Measurements from ENCODE around the gene KIAA1614.

Gene KIAA1614

DNA sequence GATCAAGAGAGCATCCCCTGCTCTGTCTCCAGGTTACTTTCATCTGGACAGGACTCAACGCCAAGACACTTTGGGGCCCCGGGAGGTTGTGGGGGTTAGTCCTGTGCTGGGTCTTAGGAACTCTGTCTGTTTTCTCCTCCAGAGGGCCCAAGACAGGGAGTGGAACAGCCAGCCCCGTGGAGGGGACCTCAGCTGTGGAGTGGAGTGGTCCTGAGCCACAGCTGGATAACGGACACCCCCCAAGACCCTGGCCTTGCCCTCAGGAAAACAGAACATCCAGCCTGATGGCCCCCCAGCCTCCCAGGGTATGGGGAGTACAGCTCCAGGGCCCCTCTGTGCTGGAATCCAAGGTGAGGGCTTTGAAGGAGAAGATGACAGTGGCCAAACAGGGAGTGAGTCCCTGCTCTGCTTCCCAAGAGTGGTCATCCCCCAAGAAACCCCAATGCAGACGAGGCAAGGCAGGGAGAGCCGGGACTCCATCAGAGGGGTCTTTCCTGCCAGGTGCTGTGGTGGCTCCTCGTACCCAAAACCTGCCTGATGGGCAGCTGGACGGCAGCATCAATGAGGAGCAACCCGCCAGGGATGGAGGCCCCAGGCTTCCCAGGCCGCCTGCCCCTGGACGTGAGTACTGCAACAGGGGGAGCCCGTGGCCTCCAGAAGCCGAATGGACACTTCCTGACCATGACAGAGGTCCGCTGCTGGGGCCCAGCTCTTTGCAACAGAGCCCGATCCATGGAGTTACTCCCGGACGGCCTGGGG lies 3.5 kb downstream of the KIAA1614 start:
- Histone ChIP-seq H4K8ac (ENCODE audit: low read depth, low read length) (no peak overlapping the region), H3K36me3 (ENCODE audit: control insufficient read depth, insufficient read depth, low read length) (no peaks in the 10 kb centered on the region), H3K79me1 (ENCODE audit: low read length) (no peaks in the 10 kb centered on the region), H2AK5ac (ENCODE audit: low read length) (no peak overlapping the region), H3K79me2 (ENCODE audit: control insufficient read depth, insufficient read depth, low read length) (no peaks in the 10 kb centered on the region), H2BK120ac (ENCODE audit: low read depth, low read length) (no peak overlapping the region), H3K56ac (ENCODE audit: low read length) (no peak overlapping the region), H3K18ac (ENCODE audit: low read length) (no peak overlapping the region), H3K27ac (ENCODE audit: low read depth, low read length) (no peak overlapping the region), H3K27me3 (ENCODE audit: insufficient read depth, low read length, poor library complexity) (no peaks in the 10 kb centered on the region), H3K4me2 (ENCODE audit: low read length) (no peak overlapping the region), H3K4ac (ENCODE audit: low read depth, low read length) (no peak overlapping the region), H2BK15ac (replicated peaks; ENCODE audit: low read depth) (no peak overlapping the region), H2BK5ac (ENCODE audit: low read length) (no peak overlapping the region), H3K9ac (ENCODE audit: low read length) (no peak overlapping the region), H3K23ac (ENCODE audit: low read length) (no peak overlapping the region), H3K4me3 (ENCODE audit: low read length) (no peak overlapping the region), H3K4me1 (ENCODE audit: control insufficient read depth, low read depth, low read length) (peaks cover 3% of the 10 kb centered on the region), H4K5ac (ENCODE audit: low read length) (no peak overlapping the region)
- WGBS (ENCODE audit: extremely low coverage, insufficient coverage, low lambda C conversion rate): no CpG with 5 or more reads among the region's 17 CpGs
- no peak for DNase-seq

DNA sequence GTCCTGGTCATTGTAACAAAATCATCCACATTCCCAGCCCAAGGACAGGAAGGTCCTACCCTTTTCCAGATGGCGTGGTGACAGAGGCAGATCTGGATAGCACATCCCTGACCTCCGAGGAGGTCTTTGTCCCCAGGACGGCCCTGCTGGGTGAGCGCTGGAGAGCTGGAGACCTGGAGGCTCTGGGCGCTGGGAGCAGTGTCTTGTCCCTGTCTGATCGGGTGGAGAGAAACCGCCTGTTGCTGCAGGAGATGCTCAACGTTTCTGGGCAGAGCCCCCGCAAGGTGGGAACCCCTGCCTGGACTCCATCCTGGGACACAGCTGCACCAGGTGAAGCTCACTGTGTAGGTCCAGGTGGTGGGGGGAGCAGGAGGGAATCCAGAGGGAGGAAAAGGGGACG lies 4.1 kb downstream of the KIAA1614 start:
- H3K4me2 ChIP-seq (ENCODE audit: low read length): no peak overlapping the region
- H3K9ac ChIP-seq (ENCODE audit: low read length): no peak overlapping the region
- no peak overlapping the region for H3K4me3 ChIP-seq (ENCODE audit: low read length)
- no peak overlapping the region for H2AK5ac ChIP-seq (ENCODE audit: low read length)
- no peak overlapping the region for H2BK5ac ChIP-seq (ENCODE audit: low read length)
- no peak overlapping the region for H3K4ac ChIP-seq (ENCODE audit: low read depth, low read length)
- peaks cover 2% of the 10 kb centered on the region for H3K4me1 ChIP-seq (ENCODE audit: control insufficient read depth, low read depth, low read length)
- H4K8ac ChIP-seq (ENCODE audit: low read depth, low read length): no peak overlapping the region
- H3K79me1 ChIP-seq (ENCODE audit: low read length): no peaks in the 10 kb centered on the region
- no peak overlapping the region for H3K27ac ChIP-seq (ENCODE audit: low read depth, low read length)
- H3K56ac ChIP-seq (ENCODE audit: low read length): no peak overlapping the region
- no peak overlapping the region for H3K23ac ChIP-seq (ENCODE audit: low read length)
- no peak overlapping the region for H3K18ac ChIP-seq (ENCODE audit: low read length)
- no peak for DNase-seq
- H2BK120ac ChIP-seq (ENCODE audit: low read depth, low read length): no peak overlapping the region
- no peak overlapping the region for H4K5ac ChIP-seq (ENCODE audit: low read length)
- H3K27me3 ChIP-seq (ENCODE audit: insufficient read depth, low read length, poor library complexity): no peaks in the 10 kb centered on the region
- H2BK15ac ChIP-seq (replicated peaks; ENCODE audit: low read depth): no peak overlapping the region
- WGBS (ENCODE audit: extremely low coverage, insufficient coverage, low lambda C conversion rate): no CpG with 5 or more reads among the region's 10 CpGs
- H3K79me2 ChIP-seq (ENCODE audit: control insufficient read depth, insufficient read depth, low read length): no peaks in the 10 kb centered on the region
- H3K36me3 ChIP-seq (ENCODE audit: control insufficient read depth, insufficient read depth, low read length): no peaks in the 10 kb centered on the region

DNA sequence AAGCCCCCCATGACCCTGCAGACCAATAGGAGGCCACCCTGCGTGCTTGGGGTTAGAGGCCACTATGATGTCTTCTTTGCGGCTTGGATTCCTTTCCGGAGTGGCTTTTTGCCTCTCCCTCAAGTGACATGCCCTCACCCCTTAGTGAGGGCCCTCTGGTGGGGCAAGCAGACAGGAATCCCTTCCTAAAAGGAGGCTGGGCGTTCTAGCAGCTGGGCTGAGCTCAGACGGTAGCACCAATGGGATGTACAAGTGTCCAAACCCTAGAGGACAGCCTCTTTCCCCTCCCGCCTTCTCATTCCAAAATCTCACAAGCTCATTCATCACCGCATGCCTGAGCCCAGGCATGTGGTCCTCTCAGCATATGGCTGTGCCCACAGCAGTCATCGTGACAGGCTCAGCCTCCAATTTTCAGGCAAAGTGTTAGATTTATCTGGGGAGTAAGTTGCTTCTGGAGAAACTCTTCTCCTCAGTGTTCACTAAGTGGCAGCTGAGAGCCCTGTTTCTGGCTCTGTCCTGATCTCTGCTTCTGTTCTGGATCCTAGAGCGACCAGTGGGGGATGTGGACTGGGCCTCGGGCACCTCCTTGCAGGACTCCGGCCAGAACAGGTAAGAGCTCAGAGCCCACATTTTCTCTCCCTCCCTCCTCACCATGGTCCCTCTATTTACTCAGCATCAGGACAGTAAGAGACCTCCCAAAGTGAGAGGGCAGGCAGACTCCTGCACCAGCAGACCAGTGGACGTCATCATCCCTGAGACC lies 4.8 kb downstream of the KIAA1614 start:
- H4K5ac ChIP-seq (ENCODE audit: low read length): no peak overlapping the region
- peak; percentile 82 for DNase-seq

GRCh38 chr1:180918519-180918918 lies 5.8 kb downstream of the KIAA1614 start:
- WGBS (ENCODE audit: extremely low coverage, insufficient coverage, low lambda C conversion rate): no CpG with 5 or more reads among the region's 10 CpGs

More for the DNA sequence above, 4.8 kb downstream of the KIAA1614 start:
- WGBS (ENCODE audit: extremely low coverage, insufficient coverage, low lambda C conversion rate): no CpG with 5 or more reads among the region's 12 CpGs
- Histone ChIP-seq H3K9ac (ENCODE audit: low read length) (no peak overlapping the region), H3K36me3 (ENCODE audit: control insufficient read depth, insufficient read depth, low read length) (no peaks in the 10 kb centered on the region), H3K27me3 (ENCODE audit: insufficient read depth, low read length, poor library complexity) (no peaks in the 10 kb centered on the region), H3K79me1 (ENCODE audit: low read length) (no peaks in the 10 kb centered on the region), H3K4ac (ENCODE audit: low read depth, low read length) (no peak overlapping the region), H3K27ac (ENCODE audit: low read depth, low read length) (no peak overlapping the region), H2AK5ac (ENCODE audit: low read length) (no peak overlapping the region), H3K4me2 (ENCODE audit: low read length) (no peak overlapping the region), H2BK120ac (ENCODE audit: low read depth, low read length) (no peak overlapping the region), H3K23ac (ENCODE audit: low read length) (no peak overlapping the region), H4K8ac (ENCODE audit: low read depth, low read length) (no peak overlapping the region), H2BK5ac (ENCODE audit: low read length) (no peak overlapping the region), H2BK15ac (replicated peaks; ENCODE audit: low read depth) (no peak overlapping the region), H3K18ac (ENCODE audit: low read length) (no peak overlapping the region), H3K4me1 (ENCODE audit: control insufficient read depth, low read depth, low read length) (peaks cover 7% of the 10 kb centered on the region), H3K79me2 (ENCODE audit: control insufficient read depth, insufficient read depth, low read length) (no peaks in the 10 kb centered on the region), H3K56ac (ENCODE audit: low read length) (no peak overlapping the region), H3K4me3 (ENCODE audit: low read length) (no peak overlapping the region)

DNA sequence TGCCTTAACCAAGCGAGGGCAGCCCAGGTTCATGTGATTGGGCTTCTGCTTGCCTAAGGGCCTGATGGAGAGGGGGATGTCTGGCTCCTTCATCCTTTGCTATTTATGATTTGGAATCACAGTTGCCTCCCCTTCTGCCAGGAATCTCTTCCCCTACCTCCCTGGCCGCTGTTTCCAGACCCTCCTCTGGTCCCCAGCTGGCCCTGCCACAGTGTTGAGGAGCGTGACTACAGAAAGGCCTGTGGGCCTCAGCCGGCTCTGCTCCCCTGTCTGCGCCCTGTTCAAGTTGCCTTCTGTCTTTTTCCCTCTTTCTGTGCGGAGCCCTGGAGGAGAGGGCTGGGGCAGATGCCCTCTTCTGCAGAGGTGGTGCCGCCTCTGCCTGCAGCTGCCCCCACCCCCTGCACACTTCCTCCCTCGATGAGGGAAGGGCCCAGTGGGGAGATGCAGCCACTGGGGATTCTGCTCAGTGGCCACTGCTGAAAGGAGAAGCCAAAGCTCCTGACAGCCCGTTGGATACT lies 6.5 kb downstream of the KIAA1614 start:
- Histone ChIP-seq H3K23ac (ENCODE audit: low read length) (no peak overlapping the region), H2BK5ac (ENCODE audit: low read length) (no peak overlapping the region), H3K27me3 (ENCODE audit: insufficient read depth, low read length, poor library complexity) (no peaks in the 10 kb centered on the region), H3K56ac (ENCODE audit: low read length) (no peak overlapping the region), H4K5ac (ENCODE audit: low read length) (no peak overlapping the region), H3K4me3 (ENCODE audit: low read length) (no peak overlapping the region), H3K18ac (ENCODE audit: low read length) (no peak overlapping the region), H3K9ac (ENCODE audit: low read length) (no peak overlapping the region), H3K4me2 (ENCODE audit: low read length) (no peak overlapping the region), H3K36me3 (ENCODE audit: control insufficient read depth, insufficient read depth, low read length) (no peaks in the 10 kb centered on the region), H2BK120ac (ENCODE audit: low read depth, low read length) (no peak overlapping the region), H2AK5ac (ENCODE audit: low read length) (no peak overlapping the region), H3K4me1 (ENCODE audit: control insufficient read depth, low read depth, low read length) (peaks cover 21% of the 10 kb centered on the region), H3K4ac (ENCODE audit: low read depth, low read length) (no peak overlapping the region), H3K27ac (ENCODE audit: low read depth, low read length) (no peak overlapping the region), H3K79me1 (ENCODE audit: low read length) (no peaks in the 10 kb centered on the region), H3K79me2 (ENCODE audit: control insufficient read depth, insufficient read depth, low read length) (no peaks in the 10 kb centered on the region), H4K8ac (ENCODE audit: low read depth, low read length) (no peak overlapping the region), H2BK15ac (replicated peaks; ENCODE audit: low read depth) (no peak overlapping the region)
- no peak for DNase-seq
- no CpG with 5 or more reads among the region's 9 CpGs for WGBS (ENCODE audit: extremely low coverage, insufficient coverage, low lambda C conversion rate)

More at GRCh38 chr1:180918519-180918918, 5.8 kb downstream of the KIAA1614 start:
- Histone ChIP-seq H4K5ac (ENCODE audit: low read length) (no peak overlapping the region), H2BK15ac (replicated peaks; ENCODE audit: low read depth) (no peak overlapping the region), H2BK120ac (ENCODE audit: low read depth, low read length) (no peak overlapping the region), H3K4me1 (ENCODE audit: control insufficient read depth, low read depth, low read length) (peaks cover 14% of the 10 kb centered on the region), H3K27ac (ENCODE audit: low read depth, low read length) (no peak overlapping the region), H3K36me3 (ENCODE audit: control insufficient read depth, insufficient read depth, low read length) (no peaks in the 10 kb centered on the region), H3K56ac (ENCODE audit: low read length) (no peak overlapping the region), H2BK5ac (ENCODE audit: low read length) (no peak overlapping the region), H2AK5ac (ENCODE audit: low read length) (no peak overlapping the region), H4K8ac (ENCODE audit: low read depth, low read length) (no peak overlapping the region), H3K18ac (ENCODE audit: low read length) (no peak overlapping the region), H3K4me2 (ENCODE audit: low read length) (no peak overlapping the region), H3K27me3 (ENCODE audit: insufficient read depth, low read length, poor library complexity) (no peaks in the 10 kb centered on the region), H3K9ac (ENCODE audit: low read length) (no peak overlapping the region), H3K79me2 (ENCODE audit: control insufficient read depth, insufficient read depth, low read length) (no peaks in the 10 kb centered on the region), H3K23ac (ENCODE audit: low read length) (no peak overlapping the region), H3K79me1 (ENCODE audit: low read length) (no peaks in the 10 kb centered on the region), H3K4me3 (ENCODE audit: low read length) (no peak overlapping the region), H3K4ac (ENCODE audit: low read depth, low read length) (no peak overlapping the region)
- no peak for DNase-seq
